ENCODE data around the gene OGG1.

Gene OGG1

GRCh38 chr3:9731206-9732079 lies 18.3 kb upstream of the OGG1 start, which contains the start of gene BRPF1:
Gene BRPF1, plus strand, starts transcription at chr3:9731735. Its CDS starts 2,406 bp downstream, at chr3:9734141.
- ChIA-PET CTCF (interaction anchor here (1.4 to 3.7 kb wide), 8 partner anchors 10 to 378 kb away, joined by 3 to 18 read pairs (median 6); partner anchors contain the start of gene OGG1), POLR2A (interaction anchor here (1.1 to 3.7 kb wide), 4 partner anchors 14 to 61 kb away, joined by 3 to 24 read pairs (median 7); partner anchors contain the start of genes ARPC4, OGG1 and TADA3)
- peak; percentile 92 for DNase-seq (ENCODE audit: low read depth, low spot score)
- peak; percentile 51 for TF ChIP-seq CTCF (IDR thresholded peaks at IDR 0.05; ENCODE audit: insufficient read depth, low read length, missing control alignments)
- H3K4me3 ChIP-seq (ENCODE audit: low read depth, low read length) = peak within 1 kb of the TSS; percentile 89

GRCh38 chr3:9732080-9732739 lies 17.5 kb upstream of the OGG1 start:
- ChIA-PET CTCF (interaction anchor here (0.9 to 3.7 kb wide), 10 partner anchors 10 to 379 kb away, joined by 3 to 18 read pairs (median 4); partner anchors contain the start of gene OGG1), POLR2A (interaction anchor here (1.1 to 3.7 kb wide), 3 partner anchors 13 to 60 kb away, joined by 5 to 24 read pairs (median 9); partner anchors contain the start of genes ARPC4, OGG1 and TADA3)
- no peak for DNase-seq (ENCODE audit: low read depth, low spot score)
- peak overlapping the region; percentile 89 for H3K4me3 ChIP-seq (ENCODE audit: low read depth, low read length)
- no peak for TF ChIP-seq CTCF (IDR thresholded peaks at IDR 0.05; ENCODE audit: insufficient read depth, low read length, missing control alignments)

DNA sequence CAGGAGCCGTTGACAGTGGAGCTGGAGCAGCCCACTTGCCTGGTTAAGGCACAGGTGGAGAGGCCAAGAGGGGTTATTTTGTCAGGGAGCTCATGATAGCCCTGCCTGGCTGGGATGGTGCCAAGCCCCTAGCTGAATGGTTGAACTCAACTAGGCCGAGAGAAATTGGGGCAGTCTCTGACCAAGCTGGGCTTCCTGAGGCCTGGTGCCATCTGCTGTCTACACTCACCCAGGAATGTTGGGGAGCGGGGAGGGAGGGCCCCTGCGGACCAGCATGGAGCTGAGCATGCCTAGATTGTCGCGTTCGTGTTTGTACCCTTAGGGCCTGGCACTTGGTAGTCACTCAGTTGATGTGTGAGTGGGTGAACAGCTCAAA lies 17.0 kb upstream of the OGG1 start:
- ChIA-PET CTCF (interaction anchor here (0.9 to 3.7 kb wide), 9 partner anchors 9 to 379 kb away, joined by 3 to 18 read pairs (median 5); partner anchors contain the start of gene OGG1), POLR2A (interaction anchor here (2.4 to 3.7 kb wide), 2 partner anchors 17 to 60 kb away, joined by 9 to 24 read pairs; partner anchors contain the start of genes ARPC4, OGG1 and TADA3)
- DNase-seq (ENCODE audit: low read depth, low spot score) = no peak
- peak overlapping the region; percentile 89 for H3K4me3 ChIP-seq (ENCODE audit: low read depth, low read length)
- no peak for TF ChIP-seq CTCF (IDR thresholded peaks at IDR 0.05; ENCODE audit: insufficient read depth, low read length, missing control alignments)

DNA sequence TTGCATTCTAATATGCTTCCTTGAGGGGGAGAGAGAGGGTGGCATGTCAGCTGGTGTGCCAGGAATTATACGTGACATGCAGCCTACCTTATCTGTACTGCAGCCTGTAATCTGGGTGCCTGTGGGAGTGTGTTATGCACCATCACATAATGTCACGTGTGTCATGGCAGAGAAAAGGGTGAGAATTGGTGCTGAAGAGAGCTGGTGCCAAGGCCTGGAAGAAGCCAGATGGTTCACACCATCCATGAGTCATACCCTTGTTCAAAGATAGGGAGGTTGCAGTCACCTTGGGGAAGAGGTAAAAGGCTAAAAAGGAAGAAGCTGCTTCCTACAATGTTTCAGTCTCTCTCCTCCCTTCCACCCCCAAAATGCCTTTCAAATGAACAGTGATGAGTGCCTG lies 12.9 kb upstream of the OGG1 start:
- no peak for TF ChIP-seq CTCF (IDR thresholded peaks at IDR 0.05; ENCODE audit: insufficient read depth, low read length, missing control alignments)
- CTCF ChIA-PET = interaction anchor here (2.1 kb wide), 1 partner anchor 13 kb away, joined by 8 read pairs; the partner anchor contains the start of gene OGG1
- no peak overlapping the region for H3K4me3 ChIP-seq (ENCODE audit: low read depth, low read length)
- POLR2A ChIA-PET = no interaction called here
- no peak for DNase-seq (ENCODE audit: low read depth, low spot score)

- no peak for DNase-seq (ENCODE audit: low read depth, low spot score)
- ChIA-PET CTCF (no interaction called here), POLR2A (no interaction called here)
- no peak for TF ChIP-seq CTCF (IDR thresholded peaks at IDR 0.05; ENCODE audit: insufficient read depth, low read length, missing control alignments)
- H3K4me3 ChIP-seq (ENCODE audit: low read depth, low read length) = no peak overlapping the region
Measured at GRCh38 chr3:9739181-9739580, 10.6 kb upstream of the OGG1 start.
